HepG2 (cell line): ENCODE results near the gene TRAIP. TPM values are rescaled to one million over a fixed set of nuclear protein-coding genes. Genes with fewer than 3 reads are reported as not detected.

Experiments used
- CREBL2 ChIP-seq: sonication (generic); formaldehyde crosslinking; IDR thresholded peaks from 2 replicates; pipeline ENCODE4 v1.8.1; 2023; ENCODE audit warnings: missing genetic modification reagents, mild to moderate bottlenecking, borderline replicate concordance
- FOXK2 ChIP-seq: fragments of 450-650 bp; IDR thresholded peaks from 2 replicates; pipeline ENCODE4 v1.6.1; 2016
- FUBP1 ChIP-seq: sonication (generic); formaldehyde crosslinking; IDR thresholded peaks from 2 replicates; pipeline ENCODE4 v1.5.1; 2020; ENCODE audit warnings: missing genetic modification reagents, mild to moderate bottlenecking, borderline replicate concordance
- ISL2 ChIP-seq: sonication (generic); formaldehyde crosslinking; IDR thresholded peaks from 2 replicates; pipeline ENCODE4 v1.5.0; 2020; ENCODE audit warnings: missing genetic modification reagents
- KDM3A ChIP-seq: IDR thresholded peaks from 2 replicates; pipeline ENCODE4 v1.6.1; 2018; ENCODE audit warnings: low read depth, missing compliant biosample characterization
- KLF13 ChIP-seq: sonication (generic); formaldehyde crosslinking; IDR thresholded peaks from 2 replicates; pipeline ENCODE4 v1.4.0; 2020; ENCODE audit warnings: mild to moderate bottlenecking, missing genetic modification reagents
- KLF6 ChIP-seq: IDR thresholded peaks from 2 replicates; pipeline ENCODE4 v1.8.0; 2016; ENCODE audit warnings: missing biosample characterization, missing genetic modification reagents
- MEF2D ChIP-seq: sonication (generic); formaldehyde crosslinking; IDR thresholded peaks from 2 replicates; pipeline ENCODE4 v1.5.1; 2020; ENCODE audit warnings: mild to moderate bottlenecking, missing genetic modification reagents
- MXD3 ChIP-seq: IDR thresholded peaks from 2 replicates; pipeline ENCODE4 v1.6.1; 2016; ENCODE audit warnings: mild to moderate bottlenecking, missing biosample characterization, missing genetic modification reagents
- NFKB2 ChIP-seq: sonication (generic); formaldehyde crosslinking; IDR thresholded peaks from 2 replicates; pipeline ENCODE4 v1.4.0; 2020; ENCODE audit warnings: missing genetic modification reagents, borderline replicate concordance
- PAX8 ChIP-seq: sonication (generic); formaldehyde crosslinking; IDR thresholded peaks from 2 replicates; pipeline ENCODE4 v1.8.0; 2022; ENCODE audit warnings: mild to moderate bottlenecking, missing genetic modification reagents, borderline replicate concordance
- PHF8 ChIP-seq: sonication (generic); formaldehyde crosslinking; IDR thresholded peaks from 2 replicates; pipeline ENCODE4 v1.5.0; 2020; ENCODE audit warnings: missing genetic modification reagents
- POLR2G ChIP-seq: fragments of 200-400 bp; formaldehyde crosslinking; IDR thresholded peaks from 2 replicates; pipeline ENCODE4 v1.6.1; 2018; ENCODE audit warnings: mild to moderate bottlenecking, low read depth, low read length, moderate library complexity
- SOX6 ChIP-seq, 2 experiments: fragments of 450-650 bp in 1 of 2; sonication (generic) in 1 of 2; formaldehyde crosslinking in 1 of 2; IDR thresholded peaks; 2 replicates each; pipeline versions ENCODE4 v1.4.0 to v1.6.1; 2017 to 2020; ENCODE audit warnings: antibody characterized with exemption in 1 of 2, mild to moderate bottlenecking in 1 of 2, missing genetic modification reagents in 1 of 2
- TARDBP ChIP-seq: sonication (generic); formaldehyde crosslinking; IDR thresholded peaks from 2 replicates; pipeline ENCODE4 v1.8.0; 2022; ENCODE audit warnings: mild to moderate bottlenecking, missing genetic modification reagents
- UBTF ChIP-seq: sonication (generic); formaldehyde crosslinking; IDR thresholded peaks from 2 replicates; pipeline ENCODE4 v1.4.0; 2020; ENCODE audit warnings: mild to moderate bottlenecking, missing genetic modification reagents
- ZFY ChIP-seq: sonication (generic); formaldehyde crosslinking; IDR thresholded peaks from 2 replicates; pipeline ENCODE4 v1.4.0; 2020; ENCODE audit warnings: missing genetic modification reagents
- ZMYM3 ChIP-seq: sonication (generic); formaldehyde crosslinking; IDR thresholded peaks from 2 replicates; pipeline ENCODE4 v1.5.1; 2020; ENCODE audit warnings: mild to moderate bottlenecking, missing genetic modification reagents
- ZNF251 ChIP-seq: sonication (generic); formaldehyde crosslinking; IDR thresholded peaks from 2 replicates; pipeline ENCODE4 v1.9.0; 2021; ENCODE audit warnings: mild to moderate bottlenecking, missing genetic modification reagents
- ZNF446 ChIP-seq: sonication (generic); formaldehyde crosslinking; IDR thresholded peaks from 2 replicates; pipeline ENCODE4 v1.5.0; 2020; ENCODE audit warnings: mild to moderate bottlenecking, missing genetic modification reagents
- ZNF576 ChIP-seq: sonication (generic); formaldehyde crosslinking; IDR thresholded peaks from 2 replicates; pipeline ENCODE4 v1.4.0; 2020; ENCODE audit warnings: mild to moderate bottlenecking, missing genetic modification reagents
- ZNF691 ChIP-seq: sonication (generic); formaldehyde crosslinking; IDR thresholded peaks from 2 replicates; pipeline ENCODE4 v1.4.0; 2020; ENCODE audit warnings: missing genetic modification reagents, low read depth, mild to moderate bottlenecking, borderline replicate concordance
- polyA plus RNA-seq, 8 experiments: library from polyadenylated mRNA; depleted of rRNA in 3 of 8; stranded (reverse) in 7 of 8; unstranded in 1 of 8; fragments of >200 nt; fragmentation: Illumina TruSeq in 4 of 8; extraction: Trizol in 4 of 8; gene quantifications; 2 replicates each; pipeline versions ENCODE4 v1.2.1 to v1.2.3, GENCODE V29; 2011 to 2016; ENCODE audit warnings: low read depth in 4 of 8, missing spikeins in 1 of 8, mixed read lengths in 1 of 8; ENCODE audit not compliant: insufficient read depth in 1 of 8
- total RNA-seq, 5 experiments: library from RNA; depleted of rRNA; stranded (reverse); fragments of >200 nt; fragmentation: Illumina TruSeq; extraction: Trizol; gene quantifications; 2 replicates each; pipeline ENCODE4 v1.2.3, GENCODE V29; 2016; ENCODE audit warnings: low read depth in 1 of 5

TRAIP gene
- total and polyA plus RNA-seq, 2 of the 13 experiments (the other 11 are each of a cell fraction or from before 2014, with no cell fraction given): 13.9 to 23.9 TPM

GRCh38 chr3:49786357-49787181, 69.8 kb downstream of the TRAIP start, which contains the start of gene IP6K1 (continued):
- TF ChIP-seq UBTF (CRISPR knock-in tag) (peak; percentile 64; the same call in 1 of the 2 replicates), ZNF446 (CRISPR knock-in tag) (peak; percentile 83; the same call in 1 of the 2 replicates), ZFY (CRISPR knock-in tag) (peak; percentile 89), SOX6 (IDR thresholded peaks at IDR 0.05) (no peak), SOX6 (CRISPR knock-in tag; IDR thresholded peaks at IDR 0.05) (peak; percentile 6; the same call in 1 of the 2 replicates), NFKB2 (CRISPR knock-in tag) (peak; percentile 59; the same call in 1 of the 2 replicates), FOXK2 (peak; percentile 70; the same call in 1 of the 2 replicates), KLF13 (no peak), FUBP1 (no peak), TARDBP (CRISPR knock-in tag) (peak; percentile 59; the same call in 1 of the 2 replicates), MEF2D (CRISPR knock-in tag) (peak; percentile 70), CREBL2 (CRISPR knock-in tag) (peak; percentile 19; the same call in 1 of the 2 replicates), ZNF691 (CRISPR knock-in tag) (peak; percentile 64; the same call in 1 of the 2 replicates), POLR2G (peak; percentile 95), ZNF576 (CRISPR knock-in tag) (0 out of 2 replicates have a peak, but pooled peaks have one; percentile 39), PAX8 (CRISPR knock-in tag) (0 out of 2 replicates have a peak, but pooled peaks have one; percentile 79), KLF6 (CRISPR knock-in tag) (peak; percentile 72; the same call in 1 of the 2 replicates), ISL2 (peak; percentile 46; the same call in 1 of the 2 replicates), PHF8 (peak; percentile 90), KDM3A (CRISPR knock-in tag) (0 out of 2 replicates have a peak, but pooled peaks have one; percentile 26), ZNF251 (CRISPR knock-in tag) (no peak), ZMYM3 (CRISPR knock-in tag) (peak; percentile 85), MXD3 (CRISPR knock-in tag) (peak; percentile 31)
